SIG-M5 (cell line): Measurements from ENCODE around the gene MMEL1.
"Not testable (repeated sequence)": the region's sequence is repeated elsewhere in the genome, so short reads cannot be mapped to it uniquely, and the experiment has no call there.

Source experiments
- DNase-seq: peaks from one replicate; lab custom pipeline; 2025; lab: John Stamatoyannopoulos, UW

The MMEL1 gene

GRCh38 chr1:2590233-2591141, 42.3 kb downstream of the MMEL1 start:
- no peak for DNase-seq

- no peak for DNase-seq
These were observed 43.2 kb downstream of the MMEL1 start for GRCh38 chr1:2589431-2590232.

- no peak for DNase-seq
These were observed 44.0 kb downstream of the MMEL1 start for GRCh38 chr1:2588661-2589430.

GRCh38 chr1:2587860-2588571, 44.8 kb downstream of the MMEL1 start:
- DNase-seq = no peak

GRCh38 chr1:2587071-2587859, 45.6 kb downstream of the MMEL1 start:
- no peak for DNase-seq

GRCh38 chr1:2586154-2587070, 46.4 kb downstream of the MMEL1 start, which contains the start of gene PRXL2B:
Gene PRXL2B (plus strand): TSS chr1:2586777. CDS start chr1:2586886, 109 bp downstream.
- peak; percentile 77 for DNase-seq

- no peak for DNase-seq
These were observed 47.3 kb downstream of the MMEL1 start for GRCh38 chr1:2585318-2586092.

- DNase-seq = no peak
These were observed 48.0 kb downstream of the MMEL1 start for GRCh38 chr1:2584686-2585317.

GRCh38 chr1:2583871-2584351, 48.9 kb downstream of the MMEL1 start:
- no peak for DNase-seq

- no peak for DNase-seq
These were observed 49.5 kb downstream of the MMEL1 start for GRCh38 chr1:2583331-2583791.

GRCh38 chr1:2582391-2582790, 50.4 kb downstream of the MMEL1 start:
- DNase-seq = no peak

GRCh38 chr1:2580691-2581090, 52.1 kb downstream of the MMEL1 start:
- DNase-seq = no peak

GRCh38 chr1:2578758-2579118, 54.1 kb downstream of the MMEL1 start:
- no peak for DNase-seq

GRCh38 chr1:2577565-2578075, 55.2 kb downstream of the MMEL1 start:
- DNase-seq = not testable (repeated sequence)

GRCh38 chr1:2575801-2576663, 56.8 kb downstream of the MMEL1 start:
- no peak for DNase-seq

- no peak for DNase-seq
These were observed 58.5 kb downstream of the MMEL1 start for GRCh38 chr1:2574350-2574749.
